WTC11 (cell line): ENCODE data around the gene MACROD2. TPM values are rescaled to one million over a fixed set of nuclear protein-coding genes. Genes with fewer than 3 reads are reported as not detected.

Experiments
- ATAC-seq: fragments of 200-7000 bp; cut with Tn5 transposase; 2 replicates; pipeline ENCODE4 v1.10.0; 2021; ENCODE audit warnings: mild to moderate bottlenecking, moderate library complexity
- CTCF ChIA-PET: fragments of 300-600 bp; sonication (Branson Sonifier 250); formaldehyde crosslinking; loops from one replicate; lab custom pipeline; 2021; ENCODE audit warnings: antibody characterized with exemption; lab: Charles Lee
- POLR2A ChIA-PET: fragments of 350-600 bp; sonication (Branson Sonifier 250); formaldehyde crosslinking; loops from one replicate; lab custom pipeline; 2021; ENCODE audit warnings: antibody characterized with exemption; lab: Charles Lee
- DNase-seq: peaks from one replicate; pipeline ENCODE4 v3.0.0; 2021; ENCODE audit warnings: low spot score
- H3K27ac Mint-ChIP-seq: 2 replicates; pipeline ENCODE4 v1.8.0; 2021; ENCODE audit warnings: mixed read lengths
- H3K27me3 Mint-ChIP-seq: 2 replicates; pipeline ENCODE4 v1.8.0; 2021; ENCODE audit warnings: low read depth, mild to moderate bottlenecking, moderate library complexity, mixed read lengths
- H3K36me3 Mint-ChIP-seq: 2 replicates; pipeline ENCODE4 v1.8.0; 2021; ENCODE audit warnings: mixed read lengths
- H3K4me1 Mint-ChIP-seq: 2 replicates; pipeline ENCODE4 v1.8.0; 2022; ENCODE audit warnings: mixed read lengths
- H3K4me3 Mint-ChIP-seq: 2 replicates; pipeline ENCODE4 v1.8.0; 2021; ENCODE audit warnings: mild to moderate bottlenecking, moderate library complexity, mixed read lengths
- H3K9me3 Mint-ChIP-seq: 2 replicates; pipeline ENCODE4 v1.8.0; 2021; ENCODE audit warnings: mixed read lengths
- ARID4B ChIP-seq: sonication (generic); formaldehyde crosslinking; IDR thresholded peaks from 2 replicates; pipeline ENCODE4 v1.8.0; 2023; ENCODE audit warnings: missing genetic modification reagents, mild to moderate bottlenecking, borderline replicate concordance
- ATF3 ChIP-seq: sonication (generic); formaldehyde crosslinking; conservative IDR thresholded peaks from 2 replicates; pipeline ENCODE4 v1.8.1; 2022; ENCODE audit warnings: mild to moderate bottlenecking, missing genetic modification reagents
- CDX4 ChIP-seq: fragments of 250-450 bp; sonication (Bioruptor Pico); IDR thresholded peaks from 2 replicates; pipeline ENCODE4 v1.9.0; 2021; ENCODE audit warnings: moderate library complexity, mild to moderate bottlenecking, inconsistent platforms, borderline replicate concordance
- CREB1 ChIP-seq: sonication (generic); formaldehyde crosslinking; IDR thresholded peaks from 2 replicates; pipeline ENCODE4 v1.8.0; 2023; ENCODE audit warnings: mild to moderate bottlenecking, missing genetic modification reagents
- ESRRA ChIP-seq: sonication (generic); formaldehyde crosslinking; IDR thresholded peaks from 2 replicates; pipeline ENCODE4 v1.8.1; 2022; ENCODE audit warnings: mild to moderate bottlenecking, missing genetic modification reagents, borderline replicate concordance
- FOXP1 ChIP-seq: sonication (generic); formaldehyde crosslinking; IDR thresholded peaks from 2 replicates; pipeline ENCODE4 v1.8.0; 2022; ENCODE audit warnings: missing genetic modification reagents, mild to moderate bottlenecking, moderate library complexity, borderline replicate concordance
- IRF1 ChIP-seq: sonication (generic); formaldehyde crosslinking; IDR thresholded peaks from 2 replicates; pipeline ENCODE4 v1.8.0; 2023; ENCODE audit warnings: missing genetic modification reagents
- IRF2 ChIP-seq: sonication (generic); formaldehyde crosslinking; IDR thresholded peaks from 2 replicates; pipeline ENCODE4 v1.8.0; 2022; ENCODE audit warnings: low read depth, missing genetic modification reagents, borderline replicate concordance
- JUN ChIP-seq: sonication (generic); formaldehyde crosslinking; IDR thresholded peaks from 2 replicates; pipeline ENCODE4 v1.8.0; 2023; ENCODE audit warnings: mild to moderate bottlenecking, missing genetic modification reagents
- NR1H2 ChIP-seq: sonication (generic); formaldehyde crosslinking; IDR thresholded peaks from 2 replicates; pipeline ENCODE4 v1.9.0; 2021; ENCODE audit warnings: mild to moderate bottlenecking, moderate library complexity, missing genetic modification reagents
- NR3C1 ChIP-seq: sonication (generic); formaldehyde crosslinking; conservative IDR thresholded peaks from 2 replicates; pipeline ENCODE4 v1.8.1; 2023; ENCODE audit warnings: low read depth, mild to moderate bottlenecking, missing genetic modification reagents
- PRDM15 ChIP-seq: sonication (generic); formaldehyde crosslinking; IDR thresholded peaks from 2 replicates; pipeline ENCODE4 v1.8.0; 2022; ENCODE audit warnings: missing genetic modification reagents
- TP53 ChIP-seq: sonication (generic); formaldehyde crosslinking; IDR thresholded peaks from 2 replicates; pipeline ENCODE4 v1.8.1; 2023; ENCODE audit warnings: mild to moderate bottlenecking, missing genetic modification reagents
- USF2 ChIP-seq: sonication (generic); formaldehyde crosslinking; IDR thresholded peaks from 2 replicates; pipeline ENCODE4 v1.8.1; 2023; ENCODE audit warnings: mild to moderate bottlenecking, missing genetic modification reagents, moderate library complexity
- ZNF263 ChIP-seq: sonication (generic); formaldehyde crosslinking; IDR thresholded peaks from 2 replicates; pipeline ENCODE4 v1.8.1; 2022; ENCODE audit warnings: low read depth, mild to moderate bottlenecking, moderate library complexity, missing genetic modification reagents
- ZNF416 ChIP-seq: fragments of 250-450 bp; sonication (Bioruptor Pico); IDR thresholded peaks from 2 replicates; pipeline ENCODE4 v1.9.0; 2021; ENCODE audit warnings: mild to moderate bottlenecking, inconsistent platforms
- ZNF425 ChIP-seq: fragments of 250-450 bp; sonication (Bioruptor Pico); conservative IDR thresholded peaks from 2 replicates; pipeline ENCODE4 v1.9.0; 2021; ENCODE audit warnings: mild to moderate bottlenecking
- ZNF512 ChIP-seq: sonication (generic); formaldehyde crosslinking; IDR thresholded peaks from 2 replicates; pipeline ENCODE4 v1.8.1; 2022; ENCODE audit warnings: missing genetic modification reagents, borderline replicate concordance
- total RNA-seq: library from RNA; stranded (reverse); gene quantifications from 3 replicates; pipeline ENCODE4 v1.2.3, GENCODE V29; 2021

MACROD2 gene
- total RNA-seq, 1 experiment from 2014 or later, result 4.1 TPM

GRCh38 chr20:15916623-15917022, 1921.3 kb downstream of the MACROD2 start (continued):
- TF ChIP-seq ZNF512 (no peak), TP53 (CRISPR knock-in tag) (no peak), CDX4 (CRISPR knock-in tag) (no peak), ARID4B (CRISPR knock-in tag) (no peak)

GRCh38 chr20:15917283-15917682, 1922.0 kb downstream of the MACROD2 start:
- H3K4me3 Mint-ChIP-seq, result no peak overlapping the region
- H3K27ac Mint-ChIP-seq, result no peak overlapping the region
- H3K27me3 Mint-ChIP-seq, result no peaks in the 10 kb centered on the region
- no peaks in the 10 kb centered on the region for H3K36me3 Mint-ChIP-seq
- no peak for ATAC-seq
- no peak for DNase-seq
- H3K4me1 Mint-ChIP-seq, result peaks cover 18% of the 10 kb centered on the region
- TF ChIP-seq ATF3 (CRISPR knock-in tag), result no peak
- no peak for TF ChIP-seq IRF2 (CRISPR knock-in tag)
- ChIA-PET POLR2A (interaction anchor here (0.6 kb wide), 1 partner anchor 516 kb away, joined by 7 read pairs; no protein-coding TSS in a partner anchor), CTCF (no interaction called here)
- no peaks in the 10 kb centered on the region for H3K9me3 Mint-ChIP-seq

GRCh38 chr20:15918631-15919030, 1923.3 kb downstream of the MACROD2 start:
- H3K27me3 Mint-ChIP-seq, result no peaks in the 10 kb centered on the region
- TF ChIP-seq NR3C1 (CRISPR knock-in tag) (no peak), JUN (CRISPR knock-in tag) (no peak), ZNF416 (CRISPR knock-in tag) (no peak), FOXP1 (CRISPR knock-in tag) (no peak), ZNF425 (CRISPR knock-in tag) (no peak), CREB1 (CRISPR knock-in tag) (no peak), IRF1 (no peak), PRDM15 (CRISPR knock-in tag) (no peak), USF2 (CRISPR knock-in tag) (no peak), ESRRA (CRISPR knock-in tag) (no peak), NR1H2 (CRISPR knock-in tag) (no peak), ZNF263 (CRISPR knock-in tag) (no peak)

More at GRCh38 chr20:15918631-15919030, 1923.3 kb downstream of the MACROD2 start:
- no peaks in the 10 kb centered on the region for H3K36me3 Mint-ChIP-seq
- ChIA-PET CTCF (no interaction called here), POLR2A (no interaction called here)
- H3K4me1 Mint-ChIP-seq, result peaks cover 18% of the 10 kb centered on the region
- DNase-seq (no peak), ATAC-seq (peak; percentile 59; the same call in 1 of the 2 replicates)
- no peak overlapping the region for H3K27ac Mint-ChIP-seq
- no peaks in the 10 kb centered on the region for H3K9me3 Mint-ChIP-seq
- H3K4me3 Mint-ChIP-seq, result no peak overlapping the region
